NCI-H2081 treated with DMSO at 0.1 percent for 48 hours (cell line): Measurements from ENCODE around the gene MEAK7.

ENCODE experiments used
- DNase-seq: peaks from one replicate; lab custom pipeline; 2025; lab: John Stamatoyannopoulos, UW

MEAK7 gene

DNA sequence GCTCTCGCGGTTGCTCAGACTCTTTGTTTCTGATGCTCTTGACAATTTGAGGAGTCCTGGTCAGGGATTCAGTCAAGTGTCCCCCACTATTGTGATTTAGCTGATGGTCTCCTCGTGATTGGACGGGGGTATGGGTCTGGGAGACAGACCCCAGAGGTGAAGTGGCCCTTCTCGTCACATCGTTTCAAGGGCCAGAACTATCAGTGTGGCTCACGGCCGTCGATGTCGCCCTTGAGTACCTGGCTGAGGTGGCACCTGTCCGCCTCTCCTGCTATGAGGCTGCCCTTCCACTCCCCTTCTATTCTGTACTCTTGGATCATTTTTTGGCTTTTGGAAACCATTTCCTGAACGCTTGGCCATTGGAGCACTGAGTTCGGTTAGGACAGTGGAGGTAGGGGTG, 7.4 kb upstream of the MEAK7 start:
- no peak for DNase-seq

DNA sequence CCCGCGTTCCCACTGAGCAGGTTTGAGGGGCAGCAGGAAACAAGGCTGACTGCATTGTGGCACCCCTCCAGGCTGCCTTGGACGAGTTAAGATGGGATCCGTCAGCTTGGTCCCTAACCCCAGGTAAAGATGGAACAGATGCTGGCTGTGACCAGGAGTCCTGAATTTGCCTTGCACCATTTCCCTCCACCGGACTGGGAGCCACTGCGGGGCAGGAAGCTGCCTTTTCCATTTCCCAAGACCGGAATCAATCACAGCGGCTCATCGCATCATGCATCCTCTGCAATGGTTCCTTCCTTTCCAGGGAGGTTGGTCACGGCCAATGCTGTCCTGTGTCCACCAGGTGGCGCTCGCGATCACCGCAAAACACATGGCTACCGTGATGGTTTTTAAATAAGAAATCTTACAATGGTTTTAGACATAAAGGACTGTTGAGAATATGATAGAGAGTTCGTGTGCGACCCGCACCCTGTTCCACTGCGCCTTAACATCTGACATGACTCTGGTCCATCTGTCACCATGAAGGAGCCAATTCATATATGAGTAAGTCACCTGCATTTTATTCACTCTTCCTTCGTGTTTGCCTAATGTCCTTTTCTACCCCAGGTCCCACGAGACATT, 6.8 kb upstream of the MEAK7 start:
- peak; percentile 70 for DNase-seq

DNA sequence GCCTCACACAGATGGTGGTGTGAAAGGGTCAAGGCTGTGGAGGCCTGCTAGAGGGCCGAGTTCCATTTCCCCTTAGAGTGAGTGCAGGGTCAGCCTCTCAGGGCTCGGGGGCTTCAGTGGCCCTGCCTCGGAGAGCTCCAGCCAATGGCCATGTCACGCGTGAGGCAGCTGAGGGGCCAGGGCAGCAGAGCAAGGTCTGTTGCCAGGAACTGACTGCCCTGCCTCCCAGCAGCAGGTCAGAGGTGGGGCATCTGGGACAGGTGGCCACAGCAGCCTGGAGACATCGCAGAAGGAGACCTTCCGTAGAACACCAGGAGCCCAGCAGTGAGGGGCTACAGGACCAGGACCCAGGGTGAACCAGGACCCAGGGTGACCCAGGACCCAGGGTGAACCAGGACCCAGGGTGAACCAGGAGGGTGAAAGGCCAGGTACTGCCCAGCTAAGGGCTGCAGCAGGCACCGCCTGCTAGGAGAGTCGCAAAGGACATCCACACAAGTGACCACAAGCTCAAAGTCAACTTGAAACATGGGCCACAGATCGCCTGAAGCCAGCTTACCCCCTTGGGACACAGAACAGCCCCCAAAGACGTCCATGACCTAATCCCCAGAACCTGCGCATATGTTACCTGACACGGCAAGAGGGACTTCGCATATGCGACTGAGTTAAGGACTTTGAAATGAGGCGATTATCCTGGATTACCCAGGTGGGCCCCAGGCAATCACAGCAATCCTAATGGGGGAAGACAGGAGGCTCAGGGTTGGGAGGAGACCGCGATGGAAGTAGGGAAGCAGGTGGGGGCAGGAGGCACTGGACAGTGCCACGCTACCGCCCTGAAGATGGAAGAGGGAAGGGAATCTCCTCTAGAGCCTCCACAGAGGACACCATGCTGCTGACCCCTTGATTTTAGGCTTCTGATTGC, 4.8 kb upstream of the MEAK7 start:
- no peak for DNase-seq

DNA sequence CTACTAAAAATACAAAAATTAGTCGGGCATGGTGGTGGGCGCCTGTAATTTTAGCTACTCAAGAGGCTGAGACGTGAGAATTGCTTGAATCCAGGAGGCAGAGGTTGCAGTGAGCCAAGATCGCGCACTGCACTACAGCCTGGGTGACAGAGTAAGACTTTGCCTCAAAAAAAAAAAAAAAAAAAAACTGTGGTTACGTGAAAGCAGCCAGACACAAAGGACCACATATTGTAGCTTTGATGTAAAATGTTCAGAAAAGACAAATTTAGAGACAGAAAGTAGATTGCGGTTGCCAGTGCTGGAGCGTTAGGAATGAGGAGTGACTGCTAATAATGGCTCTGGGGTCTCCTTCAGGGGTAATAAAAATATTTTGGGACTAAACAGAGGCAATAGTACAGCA, 4.0 kb upstream of the MEAK7 start:
- DNase-seq = no peak

DNA sequence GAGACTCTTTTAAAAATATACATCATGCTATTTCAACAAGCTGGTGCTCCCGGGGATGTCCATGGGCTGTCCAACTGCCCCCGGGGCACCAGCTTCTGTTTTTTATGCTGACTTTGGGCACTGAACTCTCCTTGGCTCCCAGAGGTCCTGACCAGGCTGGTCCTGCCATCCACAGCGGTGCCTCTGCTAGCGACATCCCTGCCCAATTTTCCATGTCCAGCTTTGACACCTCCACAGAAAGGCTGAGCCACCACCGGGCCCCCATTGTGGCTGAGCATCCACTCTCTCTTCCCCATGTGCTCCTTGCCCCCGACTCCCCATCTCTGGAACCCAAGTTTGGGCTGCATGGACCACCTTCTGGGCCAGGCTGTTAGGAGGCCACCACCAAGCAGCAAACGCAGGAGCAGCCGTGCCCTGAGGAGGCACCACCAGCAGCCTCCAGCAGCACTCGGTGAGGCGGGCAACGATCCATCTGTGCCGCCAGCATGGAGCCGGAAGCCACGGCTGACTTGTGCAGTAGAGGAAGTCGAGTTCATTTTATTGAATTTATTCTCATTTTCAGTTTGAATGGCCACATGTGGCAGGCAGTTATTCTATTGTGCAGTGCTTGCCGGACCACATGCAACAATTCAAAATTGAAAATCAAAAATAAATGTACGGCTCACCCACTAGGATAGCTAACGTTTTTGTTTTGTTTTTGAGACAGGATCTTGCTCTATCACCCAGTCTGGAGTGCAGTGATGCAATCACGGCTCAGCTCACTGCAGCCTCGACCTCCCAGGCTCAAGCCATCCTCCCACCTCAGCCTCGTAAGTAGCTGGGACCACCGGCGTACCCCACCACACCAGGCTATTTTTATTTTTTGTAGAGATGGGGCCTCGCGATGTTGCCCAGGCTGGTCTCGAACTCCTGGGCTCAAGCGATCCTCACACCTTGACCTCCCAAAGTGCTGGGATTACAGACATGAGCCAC, 2.8 kb upstream of the MEAK7 start:
- DNase-seq = no peak

DNA sequence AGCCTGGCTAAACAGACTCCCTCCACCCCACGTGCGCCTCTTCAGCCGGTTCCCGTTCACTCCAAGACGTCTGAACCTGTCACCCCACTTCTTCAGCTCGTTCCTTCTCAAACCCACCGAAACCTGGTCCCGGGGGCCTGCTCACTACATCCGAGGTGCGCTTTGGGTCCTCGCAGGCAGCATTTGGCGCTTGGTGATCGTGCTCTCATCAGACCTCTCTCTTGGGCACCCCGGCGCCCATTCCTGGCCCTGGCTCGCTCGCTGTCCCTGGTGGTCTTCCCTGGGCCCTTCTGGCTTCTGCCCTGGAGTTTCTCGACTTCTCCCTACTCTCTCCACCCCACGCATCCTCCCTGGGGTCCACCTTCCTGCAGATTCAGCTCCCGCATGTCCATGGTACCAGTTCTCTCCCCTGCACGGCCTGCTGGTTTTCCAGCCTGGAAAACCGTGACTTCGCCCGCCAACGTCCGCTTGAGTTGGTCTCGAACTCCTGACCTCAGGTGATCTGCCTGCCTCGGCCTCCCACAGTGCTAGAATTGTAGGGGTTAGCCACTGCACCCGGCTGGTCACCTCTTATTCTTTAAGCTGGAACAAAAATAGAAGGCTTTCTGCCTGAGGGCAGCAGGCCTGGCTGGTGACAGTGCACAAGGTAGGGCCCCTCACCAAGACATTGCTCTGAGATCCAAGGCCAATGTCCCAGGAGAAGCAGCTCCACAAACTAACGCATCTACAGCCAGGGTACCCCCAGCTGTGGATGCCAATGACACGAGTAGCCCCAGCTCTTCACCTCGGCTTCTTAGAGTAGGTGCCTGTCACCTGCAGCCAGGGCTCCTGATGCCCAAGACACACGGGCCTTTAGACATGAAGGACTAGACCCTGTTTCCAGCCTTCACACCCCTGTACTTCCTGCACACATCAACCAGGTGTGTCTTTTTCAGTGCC, 1.1 kb upstream of the MEAK7 start:
- DNase-seq = no peak

DNA sequence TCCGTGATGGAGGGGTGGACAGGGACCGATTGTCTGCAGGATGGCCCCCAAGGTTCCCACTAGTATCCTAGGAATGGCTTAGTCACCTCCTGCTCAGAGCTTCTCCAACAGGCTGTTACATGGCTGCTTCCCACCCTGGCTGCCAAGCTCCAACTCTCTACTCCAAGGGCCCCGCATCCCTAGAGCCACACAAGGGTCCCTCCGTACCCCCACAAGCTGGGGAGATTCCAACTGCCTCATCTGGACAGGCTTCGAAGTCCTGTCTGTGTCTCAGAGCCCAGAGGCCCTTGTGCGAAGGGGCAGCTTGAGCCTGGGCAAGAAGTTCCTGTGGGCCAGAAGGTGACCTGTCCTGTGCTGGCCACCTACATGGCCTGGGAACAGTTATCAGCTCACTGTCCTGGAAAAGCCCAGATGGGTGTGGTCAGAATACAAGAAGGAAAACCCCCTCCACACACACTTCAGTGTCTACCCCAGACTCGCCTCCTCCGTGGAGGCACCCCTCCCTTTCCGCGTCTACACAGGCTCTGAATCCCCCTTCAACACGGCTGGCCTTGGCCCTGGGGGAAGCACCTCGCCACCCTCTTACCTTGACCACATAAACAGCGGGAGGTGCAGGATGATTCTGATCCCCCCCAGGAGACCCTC, 586 bp downstream of the MEAK7 start:
- no peak for DNase-seq

DNA sequence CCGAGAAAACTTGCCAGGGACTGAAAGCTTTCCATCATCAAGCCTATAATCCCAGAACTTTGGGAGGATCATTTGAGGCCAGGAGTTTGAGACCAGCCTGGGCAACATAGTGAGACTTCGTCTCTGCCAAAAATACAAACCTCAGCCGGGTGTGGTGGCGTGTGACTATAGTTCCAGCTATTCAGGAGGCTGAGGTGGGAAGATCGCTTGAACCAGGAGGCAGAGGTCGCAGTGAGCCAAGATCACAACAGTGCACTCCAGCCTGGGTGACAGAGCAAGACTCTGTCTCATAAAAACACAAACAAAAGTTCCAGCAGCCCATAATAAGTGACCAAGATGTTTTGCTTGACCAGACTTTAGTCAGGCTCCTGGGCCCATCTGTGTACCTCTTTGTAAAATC, 1.9 kb downstream of the MEAK7 start:
- no peak for DNase-seq

DNA sequence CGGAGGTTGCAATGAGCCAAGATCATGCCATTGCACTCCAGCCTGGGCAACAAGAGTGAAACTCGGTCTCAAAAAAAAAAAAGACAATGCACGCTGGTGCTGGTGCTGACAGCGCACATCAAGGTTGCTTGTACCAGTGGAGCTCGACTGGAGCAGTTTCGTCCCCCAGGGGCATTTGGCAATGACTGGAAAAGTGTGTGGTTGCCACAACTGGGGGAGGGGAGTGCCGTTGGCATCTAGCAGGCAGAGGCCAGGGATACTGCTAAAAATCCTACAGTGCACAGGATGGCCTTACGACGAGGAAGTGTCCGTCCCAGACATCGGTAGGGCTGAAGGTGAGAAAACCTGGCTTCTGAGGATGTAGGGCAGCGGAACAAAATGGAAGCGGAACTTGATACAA, 2.4 kb downstream of the MEAK7 start:
- no peak for DNase-seq

DNA sequence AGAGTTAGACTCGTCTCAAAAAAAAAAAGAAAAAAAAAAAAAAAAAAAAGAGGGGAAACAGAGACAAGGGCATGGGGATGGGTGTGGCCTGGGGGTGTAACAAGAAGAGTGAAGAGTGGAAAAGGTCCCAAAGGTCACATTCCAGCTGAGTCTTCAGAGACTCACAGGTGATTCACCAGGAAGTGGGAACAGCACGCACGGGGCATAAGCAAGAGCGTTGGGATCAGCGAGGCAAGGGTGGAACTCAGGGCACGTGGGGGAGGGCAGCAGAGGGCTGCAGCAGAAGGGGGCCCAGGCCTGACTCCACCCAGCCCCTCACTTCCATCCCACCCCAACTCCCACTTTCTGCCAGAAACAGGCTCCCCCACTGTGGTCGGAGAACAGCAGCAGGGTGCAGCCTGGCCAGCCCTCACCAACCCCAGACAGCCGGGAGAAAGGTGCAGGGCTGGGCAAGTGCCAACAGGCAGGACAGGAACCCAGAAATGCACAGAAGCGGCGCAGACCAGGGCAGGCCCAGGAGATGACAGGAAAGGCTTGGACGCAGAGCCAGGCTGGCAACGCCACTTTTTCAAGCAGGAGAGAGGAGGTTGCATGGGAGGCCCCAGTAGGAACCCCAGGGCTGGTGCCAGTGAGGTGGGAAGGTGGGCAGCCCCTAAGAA, 3.3 kb downstream of the MEAK7 start:
- DNase-seq = no peak

DNA sequence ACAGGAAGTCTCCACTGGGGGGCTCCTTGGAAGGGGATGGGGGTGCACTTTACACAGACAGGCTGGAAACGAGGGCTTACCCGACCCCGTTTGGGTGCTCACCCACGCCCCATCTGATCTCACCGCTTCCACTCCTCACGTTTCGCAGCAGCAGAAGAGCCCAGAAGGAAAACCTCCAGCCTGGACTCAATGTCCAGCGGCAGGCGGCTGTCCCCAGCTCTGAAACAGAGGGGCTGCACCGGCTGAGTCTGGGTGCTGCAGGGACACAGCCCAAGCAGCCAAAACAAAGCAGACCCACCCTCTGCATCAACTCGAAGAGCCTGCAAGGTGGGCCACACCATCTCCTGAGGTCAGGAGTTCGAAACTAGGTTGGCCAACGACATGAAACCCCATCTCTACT, 3.9 kb downstream of the MEAK7 start:
- DNase-seq = no peak

DNA sequence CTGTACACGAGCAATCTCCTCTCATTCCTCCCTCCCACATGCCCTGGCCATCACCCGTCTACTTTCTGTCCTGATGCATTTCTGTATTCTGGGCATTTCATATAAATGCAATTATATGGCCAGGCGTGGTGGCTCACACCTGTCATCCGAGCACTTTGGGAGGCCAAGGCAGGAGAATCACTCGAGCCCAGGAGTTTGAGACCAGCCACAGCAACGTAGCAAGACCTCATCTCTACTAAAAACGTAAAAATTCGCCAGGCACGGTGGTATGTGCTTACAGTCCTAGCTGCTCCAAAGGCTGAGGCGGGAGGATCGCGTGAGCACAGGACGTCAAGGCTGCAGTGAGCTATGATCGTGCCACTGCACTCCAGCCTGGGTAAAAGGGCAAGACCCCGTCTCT, 4.8 kb downstream of the MEAK7 start:
- DNase-seq = no peak

DNA sequence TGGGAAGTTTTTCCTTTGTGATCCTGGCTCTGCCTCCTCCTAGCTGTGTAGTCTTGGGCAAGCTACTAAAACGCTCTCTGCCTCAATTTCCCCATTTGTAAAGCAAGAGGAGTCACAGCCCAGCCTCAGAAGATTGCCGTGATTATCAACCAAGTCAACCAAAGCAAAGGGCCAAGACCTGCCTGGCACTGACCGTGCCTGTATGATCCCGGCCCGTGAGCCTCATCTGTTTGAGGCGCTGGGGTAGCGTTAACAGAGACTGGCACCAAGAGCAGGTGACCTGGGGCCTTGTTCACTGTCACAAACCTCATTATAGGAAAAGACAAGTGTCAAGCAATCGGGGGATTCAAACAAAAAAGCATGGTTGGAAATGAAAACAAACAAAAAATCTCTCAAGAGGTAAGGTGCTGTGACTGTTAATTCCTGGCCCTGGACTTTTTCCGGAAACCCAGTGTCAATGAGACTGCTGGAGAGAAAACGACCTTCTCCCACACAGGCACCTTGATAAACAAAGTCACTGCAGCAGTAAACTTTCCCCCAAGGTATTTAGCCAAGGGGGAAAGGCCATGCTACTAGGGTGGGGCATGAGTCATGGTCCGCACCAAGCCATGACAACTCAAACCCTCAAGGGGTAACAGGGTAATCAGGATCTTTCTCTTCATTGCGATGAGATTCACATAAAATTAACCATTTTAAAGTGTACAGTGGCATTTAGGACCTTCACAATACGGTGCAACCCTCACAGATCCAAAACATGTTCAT, 5.4 kb downstream of the MEAK7 start:
- no peak for DNase-seq

DNA sequence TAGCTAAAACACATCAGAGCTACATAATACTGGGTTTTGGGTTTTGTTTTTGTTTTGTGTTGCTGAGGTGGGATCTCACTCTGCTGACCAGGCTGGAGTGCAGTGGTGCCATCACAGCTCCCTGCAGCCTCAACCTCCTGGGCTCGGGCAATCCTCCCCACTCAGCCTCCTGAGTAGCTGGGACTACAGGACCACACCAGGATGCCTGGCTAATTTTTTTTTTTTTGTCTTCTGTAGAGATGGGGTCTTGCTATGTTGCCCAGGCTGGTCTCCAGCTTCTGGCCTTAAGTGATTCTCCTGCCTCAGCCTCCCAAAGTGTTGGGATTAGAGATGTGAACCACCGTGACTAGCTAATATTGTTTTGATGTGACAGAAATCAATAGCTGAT, 6.2 kb downstream of the MEAK7 start:
- DNase-seq = no peak

DNA sequence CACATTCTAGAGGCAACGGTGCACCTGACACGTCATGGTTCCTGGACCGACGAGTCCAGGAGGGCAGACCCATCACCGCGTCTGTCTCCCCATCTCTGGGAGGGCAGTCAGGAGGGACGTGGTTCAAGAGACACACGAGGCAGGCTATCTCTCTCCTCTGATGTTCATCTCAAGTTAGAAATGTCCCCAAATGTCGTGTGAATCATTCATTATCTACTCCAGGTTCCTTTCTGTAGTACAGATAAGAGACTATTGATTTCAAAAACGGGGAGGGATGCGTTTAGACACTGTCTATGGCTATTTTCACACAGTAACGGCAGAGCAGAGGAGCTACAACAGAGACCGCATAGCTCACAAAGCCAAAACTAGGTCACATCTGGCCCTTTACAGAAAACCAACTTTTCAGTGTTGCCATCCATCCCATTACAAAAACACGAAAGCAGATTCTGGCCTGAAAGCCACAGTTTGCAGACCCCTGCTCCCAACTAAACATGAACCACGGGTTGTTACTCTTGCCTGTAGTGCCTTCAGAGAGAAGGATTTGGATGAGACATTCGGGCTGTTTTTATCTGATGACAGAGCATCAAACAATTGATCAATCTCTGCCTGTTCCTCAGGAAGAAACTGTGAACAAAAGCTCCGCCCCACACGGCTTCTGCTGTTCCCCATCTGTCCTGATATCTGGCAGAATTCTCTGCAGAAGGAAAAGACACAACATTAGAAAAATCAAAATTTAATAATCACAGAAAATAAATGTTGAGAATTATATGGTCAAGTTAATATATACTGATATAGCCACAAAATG, 6.8 kb downstream of the MEAK7 start:
- no peak for DNase-seq

DNA sequence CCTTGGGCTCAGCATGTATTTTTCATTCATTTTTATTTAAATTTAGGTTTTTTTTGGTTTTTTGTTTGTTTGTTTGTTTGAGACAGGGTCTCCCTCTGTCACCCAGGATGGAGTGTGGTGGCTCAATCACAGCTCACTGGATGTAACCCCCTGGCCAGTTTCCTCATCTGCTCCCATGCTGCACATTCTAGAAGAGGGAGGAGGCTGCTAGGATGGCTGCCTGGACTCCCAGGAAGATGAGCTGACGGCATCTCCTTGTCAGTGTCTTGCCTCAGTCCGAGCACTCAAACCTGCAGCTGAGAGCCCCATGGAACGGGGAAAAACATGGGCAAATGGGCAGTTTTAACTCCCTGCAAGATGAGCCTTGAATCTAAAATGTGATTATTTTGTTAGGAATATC, 7.5 kb downstream of the MEAK7 start:
- DNase-seq = no peak

DNA sequence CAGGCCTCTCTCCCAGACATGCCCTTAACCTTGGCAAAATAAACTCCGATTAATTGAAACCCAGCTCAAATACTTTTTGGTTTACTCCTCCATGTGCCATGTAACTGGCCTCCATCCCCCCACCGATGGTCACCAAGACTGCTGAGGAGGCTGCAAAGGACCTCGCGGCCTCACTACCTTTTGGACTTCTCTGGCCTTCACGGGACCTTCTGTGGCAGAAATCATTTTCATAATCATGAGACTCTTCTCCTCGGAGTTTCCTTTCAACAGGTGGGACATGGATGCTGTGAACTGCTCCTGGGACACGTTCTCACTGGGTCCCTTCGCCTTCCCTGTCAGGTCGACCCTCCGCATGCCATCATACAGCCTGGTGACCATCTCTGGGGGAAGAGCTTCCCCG, 9.0 kb downstream of the MEAK7 start:
- DNase-seq = no peak

DNA sequence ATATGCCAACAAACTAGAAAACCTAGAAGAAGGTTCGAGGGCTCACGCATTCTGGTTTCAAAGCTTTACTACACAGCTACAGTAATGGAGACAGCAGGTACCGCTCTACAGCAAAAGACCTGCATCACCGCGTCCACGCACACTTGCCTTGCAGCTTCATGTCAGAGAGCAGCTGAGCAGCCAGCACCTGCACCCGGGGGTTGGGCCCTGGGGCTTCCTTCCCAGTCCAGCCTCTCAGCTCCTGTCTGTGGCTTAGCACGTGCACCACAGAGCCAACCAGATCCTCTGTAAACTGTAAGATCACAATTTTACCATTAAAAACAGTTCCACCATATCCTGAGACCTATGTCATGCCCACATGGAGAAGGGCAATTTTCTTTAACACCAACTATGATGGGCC, 15.3 kb downstream of the MEAK7 start:
- DNase-seq = no peak

DNA sequence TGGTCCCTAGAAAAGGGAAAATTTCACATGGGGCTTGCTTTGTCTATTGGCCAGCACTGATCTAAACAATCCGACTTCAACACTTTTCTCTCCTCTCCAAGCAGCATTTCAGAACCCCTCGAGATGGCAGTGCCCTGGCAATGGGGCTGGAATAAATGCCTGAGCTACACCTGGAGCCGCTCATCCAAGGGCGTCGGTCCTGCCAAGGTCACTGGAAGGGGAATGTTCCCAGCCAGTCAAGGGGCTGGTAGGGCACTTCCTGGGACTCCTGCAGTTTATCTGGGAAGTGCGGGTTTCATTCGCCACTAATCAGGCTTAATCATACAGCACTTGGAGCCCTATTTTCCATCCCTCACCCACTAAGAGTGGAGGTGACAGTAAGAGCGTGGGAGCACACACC, 17.1 kb downstream of the MEAK7 start:
- no peak for DNase-seq
